Measurements from ENCODE around the gene TECTA.

- TF ChIP-seq CTCF (IDR thresholded peaks at IDR 0.05) (no peak), EP300 (IDR thresholded peaks at IDR 0.05) (no peak)
These were observed 21.3 kb downstream of the TECTA start for GRCh38 chr11:121122328-121122727.

Data from tibial nerve (tissue), 4 donors.